SH-SY5Y (cell line): Measurements from ENCODE around the gene CYLD.

ENCODE experiments used
- GATA2 ChIP-seq: IDR thresholded peaks from 2 replicates; pipeline ENCODE4 v1.6.1; 2011; ENCODE audit warnings: mild to moderate bottlenecking, low read depth, low read length
- GATA3 ChIP-seq: IDR thresholded peaks from 2 replicates; pipeline ENCODE4 v1.6.1; 2011; ENCODE audit warnings: low read depth, mild to moderate bottlenecking, low read length, moderate library complexity

DNA sequence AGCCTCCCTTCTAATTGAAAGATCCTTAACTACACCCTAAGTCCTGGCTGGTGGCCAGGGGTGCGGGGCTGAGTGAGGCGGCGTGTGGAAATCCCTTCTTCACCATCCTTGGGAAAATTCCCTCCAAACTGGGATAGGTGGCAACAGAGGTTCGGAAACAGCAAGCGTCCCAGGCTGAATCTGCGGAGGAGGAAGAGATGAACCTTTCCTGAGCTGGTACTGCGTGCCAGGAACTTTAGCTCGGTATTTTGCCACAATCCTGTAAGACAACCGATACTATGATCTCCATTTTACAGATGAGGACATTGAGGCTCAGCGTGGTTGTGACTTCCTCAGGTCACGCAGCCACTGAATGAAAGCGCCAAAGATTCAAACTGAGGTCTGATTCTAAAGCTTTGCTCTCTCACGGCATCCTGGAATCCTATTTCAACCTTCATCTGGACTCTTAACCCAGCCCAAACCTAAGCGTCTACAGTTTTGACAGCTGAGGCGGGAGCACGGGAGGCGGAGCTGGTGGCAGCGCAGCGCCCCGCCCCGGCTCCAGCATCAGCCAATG is 583 bp upstream of the CYLD start:
- TF ChIP-seq GATA2 (no peak), GATA3 (no peak)
